Endothelial cell of umbilical vein (primary cell): ENCODE results near the gene PPP1R3A.

Experiments
- CTCF ChIP-seq, 2 donors: IDR thresholded peaks; 1 replicate in 1 of 2; 2 replicates in 1 of 2; pipeline ENCODE4 v1.5.1; 2011; ENCODE audit warnings: low read length in 2 of 2, mild to moderate bottlenecking in 2 of 2, moderate library complexity in 2 of 2, control low read depth in 1 of 2, inconsistent platforms in 1 of 2, low read depth in 1 of 2; ENCODE audit not compliant: insufficient read depth in 1 of 2; ENCODE audit errors: extremely low read depth in 1 of 2
- EZH2 ChIP-seq: IDR thresholded peaks from 2 replicates; pipeline ENCODE4 v1.6.1; 2012; ENCODE audit warnings: borderline replicate concordance, low read depth, mild to moderate bottlenecking, moderate library complexity, low read length, inconsistent platforms; ENCODE audit not compliant: severe bottlenecking
- GATA2 ChIP-seq: IDR thresholded peaks from 2 replicates; pipeline ENCODE4 v1.7.0; 2011; ENCODE audit warnings: low read depth, mild to moderate bottlenecking, moderate library complexity, mixed read lengths, low read length; ENCODE audit not compliant: insufficient read length, insufficient read depth
- JUN ChIP-seq: IDR thresholded peaks from 2 replicates; pipeline ENCODE4 v1.6.1; 2011; ENCODE audit warnings: borderline replicate concordance, low read depth; ENCODE audit not compliant: insufficient read length, insufficient read depth
- POLR2A ChIP-seq: IDR thresholded peaks from 2 replicates; pipeline ENCODE4 v1.6.1; 2012; ENCODE audit warnings: low read depth, mild to moderate bottlenecking, control low read depth, low read length
- POLR2AphosphoS5 ChIP-seq: IDR thresholded peaks from 2 replicates; pipeline ENCODE4 v1.6.1; 2012; ENCODE audit warnings: low read depth, mild to moderate bottlenecking, control low read depth, low read length, moderate library complexity; ENCODE audit not compliant: insufficient read depth

- TF ChIP-seq CTCF (IDR thresholded peaks at IDR 0.05; ENCODE audit: extremely low read depth in 1 of 2, insufficient read depth in 1 of 2, low read depth in 1 of 2, low read length in 2 of 2) (no peak), EZH2 (no peak), GATA2 (no peak), POLR2A (no peak), POLR2AphosphoS5 (no peak), JUN (no peak)
Measured at GRCh38 chr7:113945018-113945938, 26.5 kb upstream of the PPP1R3A start.
